Gastrocnemius medialis (tissue), 4 donors: ENCODE data around the gene AFG1L. TPM values are rescaled to one million over a fixed set of nuclear protein-coding genes. Genes with fewer than 3 reads are reported as not detected.

Source experiments
- ATAC-seq, 2 donors: fragments of 150-250 bp; one replicate each; pipeline ENCODE4 v1.9.1; 2016
- DNase-seq, 2 donors: peaks; one replicate each; pipeline ENCODE4 v3.0.0-alpha.2; 2019
- H3K27ac ChIP-seq, 4 donors: fragments of 200-600 bp; sonication (generic); 1 replicate in 1 of 4; 2 replicates in 3 of 4; pipeline ENCODE4 v1.5.1; 2016 to 2018; ENCODE audit warnings: mild to moderate bottlenecking in 2 of 4, moderate library complexity in 1 of 4
- H3K27me3 ChIP-seq, 3 donors: fragments of 200-600 bp; sonication (generic) in 2 of 3; 1 replicate in 1 of 3; 2 replicates in 2 of 3; pipeline versions ENCODE4 v1.5.1 to v1.6.0; 2016 to 2019; ENCODE audit warnings: mild to moderate bottlenecking in 1 of 3, moderate library complexity in 1 of 3
- H3K36me3 ChIP-seq, 2 donors: fragments of 200-600 bp; sonication (generic) in 1 of 2; one replicate each; pipeline ENCODE4 v1.5.1; 2017 to 2018
- H3K4me1 ChIP-seq, 2 donors: fragments of 200-600 bp; sonication (generic) in 1 of 2; one replicate each; pipeline ENCODE4 v1.5.1; 2016 to 2017; ENCODE audit warnings: mild to moderate bottlenecking in 2 of 2
- H3K4me3 ChIP-seq, 4 donors: fragments of 200-600 bp; sonication (generic) in 3 of 4; 1 replicate in 1 of 4; 2 replicates in 3 of 4; pipeline ENCODE4 v1.5.1; 2016 to 2019; ENCODE audit warnings: mild to moderate bottlenecking in 2 of 4
- H3K9me3 ChIP-seq, 3 donors: fragments of 200-600 bp; sonication (generic) in 2 of 3; 1 replicate in 1 of 3; 2 replicates in 2 of 3; pipeline ENCODE4 v1.5.1; 2016 to 2019
- POLR2A ChIP-seq, 2 donors: fragments of 450-650 bp; IDR thresholded peaks; one replicate each; pipeline ENCODE4 v1.6.1; 2017; ENCODE audit warnings: antibody characterized with exemption in 2 of 2, mild to moderate bottlenecking in 2 of 2, moderate library complexity in 2 of 2
- in situ Hi-C, 4 donors: fragments of 200-750 bp; cut with MboI; loops; one replicate each; pipeline versions ENCODE4 v1.15.0 to v1.8.0; 2017; ENCODE audit warnings: low sequenced_read_pairs in 4 of 4
- intact Hi-C: fragments of 100-400 bp; cut with DNase I; formaldehyde crosslinking; loops from one replicate; pipeline ENCODE4 v1.15.1; 2023; ENCODE audit warnings: low total_unique reads
- total RNA-seq, 4 donors: library from RNA; depleted of rRNA; stranded (reverse); fragments of >200 nt; gene quantifications; one replicate each; pipeline versions ENCODE4 v1.1.0 to v1.2.3, GENCODE V29; 2016
- TF ChIP-seq, protein P1 (sequence below), 5 experiments: fragments of 450-650 bp in 3 of 5; fragments of 200-600 bp in 2 of 5; sonication (generic) in 2 of 5; IDR thresholded peaks in 4 of 5; conservative IDR thresholded peaks in 1 of 5; 1 replicate in 4 of 5; 2 replicates in 1 of 5; pipeline ENCODE4 v1.5.1; 2016 to 2019; ENCODE audit warnings: antibody characterized with exemption in 5 of 5, mild to moderate bottlenecking in 3 of 5, moderate library complexity in 3 of 5

AFG1L gene
- total RNA-seq, 4 donors from 2014 or later, result 2.1 to 7.0 (median 2.6) TPM

DNA sequence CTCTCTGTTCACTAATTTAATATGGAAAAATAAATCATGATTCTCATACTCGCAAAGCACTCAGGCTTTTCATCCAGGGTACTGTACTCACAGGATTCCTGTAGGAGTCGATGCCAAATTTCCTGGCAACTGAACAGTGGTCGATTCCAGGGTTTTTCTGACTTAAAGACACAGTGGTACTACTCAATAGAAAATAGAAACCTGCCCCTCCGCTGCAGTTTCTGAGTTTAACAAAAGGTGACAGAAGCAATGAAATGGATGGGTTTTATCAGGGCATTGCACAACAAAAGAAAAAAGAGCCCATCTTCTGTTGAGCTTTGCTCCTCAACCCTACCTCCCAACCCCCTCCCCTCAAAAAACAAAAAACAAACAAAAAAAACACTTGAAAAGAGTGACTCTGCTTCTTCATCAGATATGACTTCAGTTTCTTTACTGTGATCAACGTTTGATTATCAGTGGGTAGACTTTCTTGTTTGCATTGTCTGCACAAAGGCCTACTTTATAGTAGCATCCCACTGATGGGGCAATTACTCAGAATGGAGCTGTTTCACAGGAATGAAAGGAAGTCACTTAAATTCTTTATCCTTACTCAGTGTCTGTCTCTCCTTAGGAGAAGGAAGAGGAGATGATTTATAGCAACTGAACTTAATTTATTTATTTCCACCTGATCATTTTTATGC is 169.7 kb downstream of the AFG1L start:
- intact Hi-C loops, result no loop called here
- in situ Hi-C loops, result no loop called here
- no peak for DNase-seq
- Histone ChIP-seq H3K9me3 (no peaks in the 10 kb centered on the region), H3K27me3 (no peaks in the 10 kb centered on the region), H3K4me3 (no peak overlapping the region), H3K27ac (no peak overlapping the region), H3K4me1 (peaks cover 0 to 23% of the 10 kb centered on the region in 2 donors), H3K36me3 (no peaks in the 10 kb centered on the region)
- no peak for ATAC-seq
- TF ChIP-seq, protein P1, sequence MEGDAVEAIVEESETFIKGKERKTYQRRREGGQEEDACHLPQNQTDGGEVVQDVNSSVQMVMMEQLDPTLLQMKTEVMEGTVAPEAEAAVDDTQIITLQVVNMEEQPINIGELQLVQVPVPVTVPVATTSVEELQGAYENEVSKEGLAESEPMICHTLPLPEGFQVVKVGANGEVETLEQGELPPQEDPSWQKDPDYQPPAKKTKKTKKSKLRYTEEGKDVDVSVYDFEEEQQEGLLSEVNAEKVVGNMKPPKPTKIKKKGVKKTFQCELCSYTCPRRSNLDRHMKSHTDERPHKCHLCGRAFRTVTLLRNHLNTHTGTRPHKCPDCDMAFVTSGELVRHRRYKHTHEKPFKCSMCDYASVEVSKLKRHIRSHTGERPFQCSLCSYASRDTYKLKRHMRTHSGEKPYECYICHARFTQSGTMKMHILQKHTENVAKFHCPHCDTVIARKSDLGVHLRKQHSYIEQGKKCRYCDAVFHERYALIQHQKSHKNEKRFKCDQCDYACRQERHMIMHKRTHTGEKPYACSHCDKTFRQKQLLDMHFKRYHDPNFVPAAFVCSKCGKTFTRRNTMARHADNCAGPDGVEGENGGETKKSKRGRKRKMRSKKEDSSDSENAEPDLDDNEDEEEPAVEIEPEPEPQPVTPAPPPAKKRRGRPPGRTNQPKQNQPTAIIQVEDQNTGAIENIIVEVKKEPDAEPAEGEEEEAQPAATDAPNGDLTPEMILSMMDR (IDR thresholded peaks at IDR 0.05 in 4 of 5, conservative IDR thresholded peaks at IDR 0.05 in 1 of 5), result no peak
- no peak for TF ChIP-seq POLR2A (IDR thresholded peaks at IDR 0.05)

GRCh38 chr6:108465098-108465495 is 170.2 kb downstream of the AFG1L start:
- H3K9me3 ChIP-seq, result no peaks in the 10 kb centered on the region
- H3K36me3 ChIP-seq, result no peaks in the 10 kb centered on the region
- TF ChIP-seq POLR2A (IDR thresholded peaks at IDR 0.05), result no peak
- TF ChIP-seq, protein P1 (IDR thresholded peaks at IDR 0.05 in 4 of 5, conservative IDR thresholded peaks at IDR 0.05 in 1 of 5), result no peak
- H3K27me3 ChIP-seq, result no peaks in the 10 kb centered on the region
- no peak for ATAC-seq
- H3K27ac ChIP-seq, result no peak overlapping the region
- intact Hi-C loops, result no loop called here
- no peak for DNase-seq
- peaks cover 0 to 23% of the 10 kb centered on the region in 2 donors for H3K4me1 ChIP-seq
- H3K4me3 ChIP-seq, result no peak overlapping the region
- in situ Hi-C loops, result no loop called here

DNA sequence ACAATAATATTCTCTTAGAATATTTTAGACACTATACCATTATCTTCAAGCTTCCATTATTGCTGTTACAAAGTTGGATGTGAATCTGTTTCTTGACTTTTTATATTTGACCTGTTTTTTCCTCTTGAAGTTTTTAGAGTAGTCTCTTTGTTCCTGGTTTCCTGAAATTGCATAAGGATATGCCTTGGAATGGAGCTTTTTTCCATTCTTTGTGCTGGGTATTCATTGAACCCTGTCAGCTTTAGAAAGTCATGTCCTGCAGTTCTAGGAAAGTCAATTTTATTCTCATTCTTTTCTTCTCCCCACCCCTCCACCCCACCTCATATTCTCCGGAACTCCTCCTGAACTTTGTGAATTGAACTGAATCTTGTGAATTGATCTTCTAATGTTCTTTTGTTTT is 173.5 kb downstream of the AFG1L start:
- H3K4me1 ChIP-seq, result peaks cover 0 to 11% of the 10 kb centered on the region in 2 donors
- DNase-seq, result no peak
- H3K9me3 ChIP-seq, result no peaks in the 10 kb centered on the region
- TF ChIP-seq, protein P1 (IDR thresholded peaks at IDR 0.05 in 4 of 5, conservative IDR thresholded peaks at IDR 0.05 in 1 of 5), result no peak
- no peak for TF ChIP-seq POLR2A (IDR thresholded peaks at IDR 0.05)
- ATAC-seq, result no peak
- no peaks in the 10 kb centered on the region for H3K27me3 ChIP-seq
- H3K4me3 ChIP-seq, result no peak overlapping the region
- no peaks in the 10 kb centered on the region for H3K36me3 ChIP-seq
- in situ Hi-C loops (no loop called here), intact Hi-C loops (no loop called here)
- no peak overlapping the region for H3K27ac ChIP-seq

DNA sequence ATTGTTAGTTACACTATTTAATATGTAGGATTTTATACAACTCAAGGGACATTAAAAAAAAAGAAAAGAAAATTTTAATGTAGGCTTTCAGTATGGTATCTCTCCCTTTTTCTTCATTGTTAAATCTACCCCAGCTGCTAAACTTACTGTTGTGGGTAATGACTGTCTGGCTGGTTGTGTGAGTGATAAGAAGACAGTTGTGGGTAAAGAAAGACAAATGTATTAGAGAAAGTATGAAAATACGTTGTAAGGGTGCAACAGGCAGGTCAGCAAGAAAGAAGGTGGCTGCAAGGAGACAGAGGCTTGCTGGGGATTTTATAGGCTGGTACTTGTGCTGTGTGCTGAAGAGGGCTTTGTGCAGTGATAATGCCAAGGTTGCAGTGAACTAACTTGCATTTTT is 174.5 kb downstream of the AFG1L start:
- peaks cover 0 to 2% of the 10 kb centered on the region in 2 donors for H3K4me1 ChIP-seq
- no peaks in the 10 kb centered on the region for H3K36me3 ChIP-seq
- H3K9me3 ChIP-seq, result no peaks in the 10 kb centered on the region
- no peak overlapping the region for H3K4me3 ChIP-seq
- in situ Hi-C loops, result no loop called here
- H3K27ac ChIP-seq, result no peak overlapping the region
- ATAC-seq (no peak), DNase-seq (no peak)
- TF ChIP-seq POLR2A (IDR thresholded peaks at IDR 0.05), result no peak
- TF ChIP-seq, protein P1 (IDR thresholded peaks at IDR 0.05 in 4 of 5, conservative IDR thresholded peaks at IDR 0.05 in 1 of 5), result no peak
- intact Hi-C loops, result no loop called here
- H3K27me3 ChIP-seq, result no peaks in the 10 kb centered on the region

- intact Hi-C loops (no loop called here), in situ Hi-C loops (no loop called here)
- Histone ChIP-seq H3K27ac (no peak overlapping the region), H3K36me3 (no peaks in the 10 kb centered on the region), H3K4me3 (no peak overlapping the region), H3K9me3 (no peaks in the 10 kb centered on the region), H3K4me1 (no peaks in the 10 kb centered on the region), H3K27me3 (no peaks in the 10 kb centered on the region)
- ATAC-seq (no peak), DNase-seq (no peak)
- TF ChIP-seq POLR2A (IDR thresholded peaks at IDR 0.05), result no peak
- TF ChIP-seq, protein P1 (IDR thresholded peaks at IDR 0.05 in 4 of 5, conservative IDR thresholded peaks at IDR 0.05 in 1 of 5), result no peak
Observed at GRCh38 chr6:108473197-108473596, 178.3 kb downstream of the AFG1L start.
